Mucosa of descending colon (tissue), 3 donors: ENCODE data around the gene SLC1A7. TPM values are rescaled to one million over a fixed set of nuclear protein-coding genes. Genes with fewer than 3 reads are reported as not detected.

ENCODE experiments used
- ATAC-seq: fragments of 200-7000 bp; cut with Tn5 transposase; one replicate; pipeline ENCODE4 v1.9.1; 2020; ENCODE audit warnings: mild to moderate bottlenecking, moderate library complexity
- DNase-seq, 3 donors: peaks; one replicate each; pipeline ENCODE4 v3.0.0-alpha.2; 2020
- H3K36me3 ChIP-seq: fragments of 200-600 bp; one replicate; pipeline ENCODE4 v1.8.0; 2021; ENCODE audit warnings: low read depth, mild to moderate bottlenecking
- H3K4me1 ChIP-seq: fragments of 200-600 bp; one replicate; pipeline ENCODE4 v1.8.0; 2021; ENCODE audit warnings: low read depth, mild to moderate bottlenecking
- H3K4me3 ChIP-seq: fragments of 200-600 bp; one replicate; pipeline ENCODE4 v1.8.0; 2021; ENCODE audit warnings: mild to moderate bottlenecking
- H3K9me3 ChIP-seq: fragments of 200-600 bp; one replicate; pipeline ENCODE4 v1.8.0; 2021; ENCODE audit warnings: mild to moderate bottlenecking
- CTCF ChIP-seq: fragments of 200-600 bp; IDR thresholded peaks from one replicate; pipeline ENCODE4 v1.8.0; 2022; ENCODE audit warnings: antibody characterized with exemption, mild to moderate bottlenecking
- intact Hi-C, 2 donors: fragments of 100-400 bp; cut with DNase I in 1 of 2; cut with micrococcal nuclease in 1 of 2; formaldehyde crosslinking; loops; one replicate each; pipeline versions ENCODE4 v1.11.0 to v1.11.1; 2022; cut with DNase I, micrococcal nuclease
- total RNA-seq, 3 donors: library from RNA; stranded (reverse); fragmentation: NEBNext Ultra II Directional in 2 of 3; extraction: Animal tissue kit (Norgen Biotek cat#: 25700) in 2 of 3; gene quantifications; one replicate each; pipeline versions ENCODE4 v1.2.1 to v1.2.4, GENCODE V29; 2021 to 2023
- donor health status: DM: no; HTN: no; CAD: no; lungs with moderate emphysema.
- donor health status: DM: no; HTN: no; CAD: no.
- donor health status: DM: no; HTN: yes; CAD: no.

SLC1A7 gene
- total RNA-seq, 3 donors from 2014 or later = 0.72 to 0.98 (median 0.93) TPM

DNA sequence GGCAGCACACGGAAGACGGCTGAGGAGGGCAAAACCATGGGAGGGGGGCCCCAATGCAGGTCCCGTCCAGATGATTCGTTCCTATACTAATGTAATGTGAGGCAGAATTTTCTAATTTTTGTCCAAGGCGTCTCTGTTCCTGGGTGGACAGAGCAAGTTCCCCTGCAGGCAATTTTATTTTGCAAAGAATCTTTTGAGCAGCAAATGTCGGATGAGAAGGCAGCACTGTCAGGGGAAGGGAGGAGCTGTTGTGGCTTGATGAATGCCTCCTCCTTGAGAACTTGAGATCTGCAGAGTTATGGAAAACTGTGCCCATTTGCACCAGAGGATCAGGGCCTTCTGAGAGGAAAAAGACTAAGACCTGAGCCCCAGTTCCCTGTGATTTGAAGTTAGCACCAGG lies 17.3 kb downstream of the SLC1A7 start:
- intact Hi-C loops = no loop called here

DNA sequence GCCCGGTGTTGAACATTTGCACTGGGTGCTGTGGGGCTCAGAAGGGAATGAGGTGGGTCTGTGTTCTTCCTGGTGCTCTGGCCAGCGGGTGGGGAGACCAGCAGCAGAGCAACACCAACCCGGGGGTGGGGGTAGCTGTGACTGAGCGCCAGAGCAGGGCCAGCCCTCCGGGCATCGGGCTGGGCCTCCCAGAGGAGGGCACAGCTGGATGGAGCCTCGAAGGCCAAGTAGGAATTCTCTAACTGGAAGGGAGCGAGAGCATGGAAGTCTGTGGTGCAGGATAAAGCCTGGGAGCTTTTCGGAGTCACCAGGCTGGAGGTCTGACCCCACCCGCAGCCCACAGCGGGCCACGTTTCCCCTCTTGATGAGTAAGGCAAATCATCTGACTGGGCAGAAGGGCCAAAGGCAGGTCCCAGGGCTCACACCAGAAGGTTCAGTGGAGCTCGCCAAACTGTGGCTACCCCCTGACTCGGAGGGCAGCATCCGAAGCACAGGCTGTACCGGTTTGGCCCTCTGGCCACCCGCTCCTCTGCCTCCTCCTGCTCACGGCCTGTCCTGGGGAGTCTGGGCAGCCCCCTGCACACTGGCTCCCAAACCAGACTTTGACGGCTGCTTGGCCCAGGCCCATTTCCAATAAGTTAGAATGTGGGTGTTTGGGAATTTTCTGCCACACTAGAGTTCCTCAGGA lies 18.8 kb downstream of the SLC1A7 start:
- peak in 1 of 3 donors; percentile 71 for DNase-seq

More for the DNA sequence above, 17.3 kb downstream of the SLC1A7 start:
- no peak for TF ChIP-seq CTCF
- Histone ChIP-seq H3K4me1 (no peaks in the 10 kb centered on the region), H3K36me3 (no peaks in the 10 kb centered on the region), H3K9me3 (no peaks in the 10 kb centered on the region), H3K4me3 (no peak overlapping the region)
- no peak for ATAC-seq
- no peak for DNase-seq

DNA sequence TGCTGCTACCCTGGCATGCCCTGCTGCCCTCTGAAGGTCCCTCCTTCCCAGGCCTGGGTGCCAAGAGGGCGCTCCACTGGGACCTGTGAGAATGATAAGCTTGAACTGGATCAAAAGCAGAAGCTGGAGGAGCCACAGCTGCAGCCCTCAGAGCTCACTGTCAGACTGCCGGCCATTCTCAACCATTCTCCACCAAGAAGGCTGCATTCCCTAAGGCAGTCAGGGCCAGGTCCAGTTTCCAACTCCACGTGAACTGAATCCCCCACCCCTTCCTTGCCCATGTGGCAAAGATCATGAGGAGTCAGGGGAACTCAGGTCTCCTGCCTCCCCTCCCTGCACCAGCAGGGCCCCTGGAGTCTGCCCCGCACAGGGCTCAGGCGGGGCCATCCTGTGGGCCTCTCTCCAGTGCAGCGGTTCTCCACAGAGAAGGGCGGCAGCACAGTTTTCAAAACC lies 19.5 kb downstream of the SLC1A7 start:
- H3K9me3 ChIP-seq = no peaks in the 10 kb centered on the region
- DNase-seq (peak in 1 of 3 donors; percentile 15), ATAC-seq (no peak)
- H3K36me3 ChIP-seq = no peaks in the 10 kb centered on the region
- no peak for TF ChIP-seq CTCF
- no peaks in the 10 kb centered on the region for H3K4me1 ChIP-seq
- H3K4me3 ChIP-seq = no peak overlapping the region
- intact Hi-C loops = no loop called here

More for the DNA sequence above, 18.8 kb downstream of the SLC1A7 start:
- no peaks in the 10 kb centered on the region for H3K4me1 ChIP-seq
- no peak overlapping the region for H3K4me3 ChIP-seq
- H3K36me3 ChIP-seq = no peaks in the 10 kb centered on the region
- no peak for TF ChIP-seq CTCF
- peak; percentile 32 for ATAC-seq
- H3K9me3 ChIP-seq = no peaks in the 10 kb centered on the region
- intact Hi-C loops = no loop called here

- peak in 1 of 3 donors; percentile 14 for DNase-seq
- Histone ChIP-seq H3K9me3 (no peaks in the 10 kb centered on the region), H3K4me1 (no peaks in the 10 kb centered on the region), H3K36me3 (no peaks in the 10 kb centered on the region), H3K4me3 (no peak overlapping the region)
- TF ChIP-seq CTCF = no peak
- no peak for ATAC-seq
- intact Hi-C loops = no loop called here
Observed at GRCh38 chr1:53122201-53122885, 20.1 kb downstream of the SLC1A7 start.

GRCh38 chr1:53121319-53122172 lies 20.9 kb downstream of the SLC1A7 start:
- no peaks in the 10 kb centered on the region for H3K4me1 ChIP-seq
- intact Hi-C loops = no loop called here
- DNase-seq (peak in 2 of 3 donors; percentile 22 to 57), ATAC-seq (peak; percentile 25)
- H3K36me3 ChIP-seq = no peaks in the 10 kb centered on the region
- TF ChIP-seq CTCF = no peak
- no peak overlapping the region for H3K4me3 ChIP-seq
- no peaks in the 10 kb centered on the region for H3K9me3 ChIP-seq
